Stimulated activated CD4-positive, alpha-beta T cell treated with anti-CD3 and anti-CD28 coated beads, Interleukin-1b, Interleukin-23, amount 100 ng/mL, for 24 hours (primary cell): ENCODE data around the gene DZANK1.
"Not testable (repeated sequence)": the region's sequence is repeated elsewhere in the genome, so short reads cannot be mapped to it uniquely, and the experiment has no call there.

Experiments
- DNase-seq, 4 experiments: peaks; one replicate each; pipeline ENCODE4 v3.0.0-alpha.2; 2020; ENCODE audit warnings: low read depth in 4 of 4, low spot score in 1 of 4

The DZANK1 gene

GRCh38 chr20:18440403-18440802 lies 26.4 kb downstream of the DZANK1 start:
- no peak for DNase-seq

- no peak for DNase-seq
These were observed 30.0 kb downstream of the DZANK1 start for GRCh38 chr20:18436847-18437246.

- DNase-seq: no peak
These were observed 35.6 kb downstream of the DZANK1 start for GRCh38 chr20:18431206-18431605.

- DNase-seq: no peak
These were observed 36.5 kb downstream of the DZANK1 start for GRCh38 chr20:18430172-18430826.

GRCh38 chr20:18428490-18429173 lies 38.2 kb downstream of the DZANK1 start:
- no peak for DNase-seq

GRCh38 chr20:18427214-18427613 lies 39.6 kb downstream of the DZANK1 start:
- no peak for DNase-seq

- no peak for DNase-seq
These were observed 45.2 kb downstream of the DZANK1 start for GRCh38 chr20:18421608-18422007.

- DNase-seq: no peak
These were observed 50.3 kb downstream of the DZANK1 start for GRCh38 chr20:18416486-18416885.

- no peak for DNase-seq
These were observed 52.7 kb downstream of the DZANK1 start for GRCh38 chr20:18414140-18414539.

GRCh38 chr20:18412221-18412901 lies 54.5 kb downstream of the DZANK1 start:
- DNase-seq: no peak

GRCh38 chr20:18405826-18406225 lies 61.0 kb downstream of the DZANK1 start:
- no peak for DNase-seq

GRCh38 chr20:18404172-18404571 lies 62.7 kb downstream of the DZANK1 start:
- no peak for DNase-seq

- DNase-seq: no peak
These were observed 63.6 kb downstream of the DZANK1 start for GRCh38 chr20:18403269-18403668.

- no peak for DNase-seq
These were observed 65.5 kb downstream of the DZANK1 start for GRCh38 chr20:18401305-18401704.

GRCh38 chr20:18400460-18400859 lies 66.4 kb downstream of the DZANK1 start:
- DNase-seq: no peak

- DNase-seq: not testable (repeated sequence)
These were observed 68.1 kb downstream of the DZANK1 start for GRCh38 chr20:18398713-18399112.

GRCh38 chr20:18397030-18397429 lies 69.8 kb downstream of the DZANK1 start:
- no peak for DNase-seq

- no peak for DNase-seq
These were observed 71.3 kb downstream of the DZANK1 start for GRCh38 chr20:18395544-18395943.

GRCh38 chr20:18394363-18394762 lies 72.5 kb downstream of the DZANK1 start:
- no peak for DNase-seq

- DNase-seq: no peak
These were observed 75.1 kb downstream of the DZANK1 start for GRCh38 chr20:18391686-18392085.

GRCh38 chr20:18390201-18390600 lies 76.6 kb downstream of the DZANK1 start:
- no peak for DNase-seq

- DNase-seq: no peak
These were observed 78.0 kb downstream of the DZANK1 start for GRCh38 chr20:18388860-18389259.
